Measurements from ENCODE around the gene TRAF2.

TRAF2 gene

GRCh38 chr9:136936645-136937170, 50.4 kb downstream of the TRAF2 start:
- DNase-seq (ENCODE audit: low read depth in 2 of 3, low spot score in 2 of 3) = no peak

- DNase-seq (ENCODE audit: low read depth in 2 of 3, low spot score in 2 of 3) = no peak
These were observed 51.1 kb downstream of the TRAF2 start for GRCh38 chr9:136937186-136938001.

- no peak for DNase-seq (ENCODE audit: low read depth in 2 of 3, low spot score in 2 of 3)
These were observed 53.2 kb downstream of the TRAF2 start for GRCh38 chr9:136939431-136939995.

GRCh38 chr9:136939996-136940525, 53.7 kb downstream of the TRAF2 start:
- no peak for DNase-seq (ENCODE audit: low read depth in 2 of 3, low spot score in 2 of 3)

- no peak for DNase-seq (ENCODE audit: low read depth in 2 of 3, low spot score in 2 of 3)
These were observed 54.4 kb downstream of the TRAF2 start for GRCh38 chr9:136940526-136941230.

GRCh38 chr9:136941231-136942111, 55.2 kb downstream of the TRAF2 start:
- DNase-seq (ENCODE audit: low read depth in 2 of 3, low spot score in 2 of 3) = no peak

GRCh38 chr9:136942112-136942880, 56.0 kb downstream of the TRAF2 start:
- DNase-seq (ENCODE audit: low read depth in 2 of 3, low spot score in 2 of 3) = no peak

GRCh38 chr9:136942881-136943230, 56.5 kb downstream of the TRAF2 start:
- DNase-seq (ENCODE audit: low read depth in 2 of 3, low spot score in 2 of 3) = no peak

- DNase-seq (ENCODE audit: low read depth in 2 of 3, low spot score in 2 of 3) = peak in 1 of 3 experiments; percentile 39
These were observed 57.2 kb downstream of the TRAF2 start for GRCh38 chr9:136943291-136944211.

- no peak for DNase-seq (ENCODE audit: low read depth in 2 of 3, low spot score in 2 of 3)
These were observed 57.8 kb downstream of the TRAF2 start for GRCh38 chr9:136944212-136944518.

GRCh38 chr9:136944519-136945332, 58.4 kb downstream of the TRAF2 start, which contains the start of the genes C8G and FBXW5:
Gene C8G, plus strand, starts transcription at chr9:136945243. Its CDS starts 78 bp downstream, at chr9:136945321.
Gene FBXW5, minus strand, starts transcription at chr9:136944738. Its CDS starts 655 bp downstream, at chr9:136944083.
- peak; percentile 93 to 95 (median 94) for DNase-seq (ENCODE audit: low read depth in 2 of 3, low spot score in 2 of 3)

GRCh38 chr9:136945333-136946227, 59.3 kb downstream of the TRAF2 start:
- DNase-seq (ENCODE audit: low read depth in 2 of 3, low spot score in 2 of 3) = no peak

GRCh38 chr9:136946228-136947027, 60.1 kb downstream of the TRAF2 start:
- no peak for DNase-seq (ENCODE audit: low read depth in 2 of 3, low spot score in 2 of 3)

- no peak for DNase-seq (ENCODE audit: low read depth in 2 of 3, low spot score in 2 of 3)
These were observed 60.9 kb downstream of the TRAF2 start for GRCh38 chr9:136947028-136947891.

- DNase-seq (ENCODE audit: low read depth in 2 of 3, low spot score in 2 of 3) = no peak
These were observed 61.7 kb downstream of the TRAF2 start for GRCh38 chr9:136947955-136948510.

All from activated CD8-positive, alpha-beta memory T cell treated with anti-CD3 and anti-CD28 coated beads for 48 hours (primary cell).